ENCODE measurements around the gene ASB11. TPM values are rescaled to one million over a fixed set of nuclear protein-coding genes. Genes with fewer than 3 reads are reported as not detected.

ASB11 gene
- total RNA-seq, 2 experiments from 2014 or later, result not detected

DNA sequence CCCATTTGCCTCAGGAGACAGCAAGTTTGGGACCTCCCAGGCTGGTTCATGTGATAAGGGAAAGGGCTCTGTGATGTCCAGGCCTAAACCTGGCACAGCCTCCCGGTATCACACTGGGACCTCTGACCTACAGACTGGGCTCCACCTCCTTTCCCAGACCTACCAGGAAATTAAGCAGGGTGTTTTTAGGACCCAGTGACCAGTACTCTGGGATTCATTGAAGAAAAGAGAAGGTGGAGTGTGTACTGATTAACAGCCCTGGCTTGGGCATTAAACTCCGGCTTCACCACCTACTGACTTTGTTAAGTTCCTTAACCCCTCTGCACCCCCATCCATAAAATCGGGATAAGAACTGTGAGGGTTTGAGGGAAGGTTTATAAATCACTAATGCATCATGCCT, 74.1 kb downstream of the ASB11 start:
- Histone ChIP-seq H3K9me3 (ENCODE audit: control insufficient read depth in 1 of 2, insufficient read depth in 1 of 2, low read length in 2 of 2) (no peaks in the 10 kb centered on the region), H3K27ac (ENCODE audit: low read depth in 1 of 2, low read length in 2 of 2) (no peak overlapping the region), H3K27me3 (ENCODE audit: control insufficient read depth in 1 of 2, insufficient read depth in 2 of 2, low read length in 2 of 2) (no peaks in the 10 kb centered on the region), H3K36me3 (ENCODE audit: insufficient read depth, low read length) (no peaks in the 10 kb centered on the region), H3K4me3 (ENCODE audit: low read length) (no peak overlapping the region), H3K4me1 (ENCODE audit: insufficient read depth, low read length) (no peaks in the 10 kb centered on the region)
- H3K27ac Mint-ChIP-seq, result no peak overlapping the region
- CTCF ChIA-PET, result no interaction called here
- H3K36me3 Mint-ChIP-seq (ENCODE audit: low read depth), result no peaks in the 10 kb centered on the region
- H3K27me3 Mint-ChIP-seq, result no peaks in the 10 kb centered on the region
- ATAC-seq (ENCODE audit: poor library complexity) (no peak), DNase-seq (no peak)
- H3K4me3 Mint-ChIP-seq, result no peak overlapping the region
- TF ChIP-seq CTCF (IDR thresholded peaks at IDR 0.05), result no peak
- H3K4me1 Mint-ChIP-seq (ENCODE audit: low read depth), result no peaks in the 10 kb centered on the region
- no peaks in the 10 kb centered on the region for H3K9me3 Mint-ChIP-seq
- POLR2A ChIA-PET, result no interaction called here
- intact Hi-C loops (cut with DNase I, micrococcal nuclease), result loop anchor here (2.0 to 5.0 kb wide), 3 partner anchors 99 to 1198 kb away; no protein-coding TSS in a partner anchor

DNA sequence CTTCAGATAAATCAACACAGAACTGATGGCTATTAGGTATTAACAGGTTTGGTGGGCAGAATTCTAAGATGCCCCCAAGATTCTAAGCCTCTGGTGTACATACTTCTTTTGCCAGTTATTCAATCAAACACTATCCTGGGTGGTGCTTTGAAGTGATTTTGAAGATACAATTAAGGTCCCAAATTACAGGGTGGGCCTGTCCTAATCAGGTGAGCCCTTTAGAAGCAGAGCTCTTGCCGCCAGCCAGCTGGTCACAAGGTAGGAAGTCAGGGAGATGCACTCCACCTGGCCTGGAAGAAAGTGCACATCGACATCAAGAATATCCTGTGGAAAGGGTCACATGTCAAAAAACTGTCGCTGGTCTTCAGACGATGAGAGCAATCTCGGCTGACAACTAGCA, 75.0 kb downstream of the ASB11 start:
- intact Hi-C loops (cut with DNase I, micrococcal nuclease), result loop anchor here (2.0 to 5.0 kb wide), 3 partner anchors 98 to 1198 kb away; no protein-coding TSS in a partner anchor
- no peaks in the 10 kb centered on the region for H3K4me1 ChIP-seq (ENCODE audit: insufficient read depth, low read length)
- Mint-ChIP-seq H3K9me3 (no peaks in the 10 kb centered on the region), H3K36me3 (ENCODE audit: low read depth) (no peaks in the 10 kb centered on the region), H3K4me3 (no peak overlapping the region), H3K27me3 (no peaks in the 10 kb centered on the region), H3K27ac (no peak overlapping the region), H3K4me1 (ENCODE audit: low read depth) (no peaks in the 10 kb centered on the region)
- no peak for TF ChIP-seq CTCF (IDR thresholded peaks at IDR 0.05)
- ChIA-PET POLR2A (no interaction called here), CTCF (no interaction called here)
- no peaks in the 10 kb centered on the region for H3K27me3 ChIP-seq (ENCODE audit: control insufficient read depth in 1 of 2, insufficient read depth in 2 of 2, low read length in 2 of 2)
- H3K27ac ChIP-seq (ENCODE audit: low read depth in 1 of 2, low read length in 2 of 2), result no peak overlapping the region
- no peak overlapping the region for H3K4me3 ChIP-seq (ENCODE audit: low read length)
- H3K9me3 ChIP-seq (ENCODE audit: control insufficient read depth in 1 of 2, insufficient read depth in 1 of 2, low read length in 2 of 2), result no peaks in the 10 kb centered on the region
- no peaks in the 10 kb centered on the region for H3K36me3 ChIP-seq (ENCODE audit: insufficient read depth, low read length)
- ATAC-seq (ENCODE audit: poor library complexity), result no peak
- no peak for DNase-seq

GRCh38 chrX:15236146-15236545, 79.3 kb downstream of the ASB11 start:
- CTCF ChIA-PET, result no interaction called here
- H3K4me3 ChIP-seq (ENCODE audit: low read length), result no peak overlapping the region
- no peak overlapping the region for H3K4me3 Mint-ChIP-seq

More at GRCh38 chrX:15236146-15236545, 79.3 kb downstream of the ASB11 start:
- intact Hi-C loops (cut with DNase I, micrococcal nuclease), result no loop called here
- no peaks in the 10 kb centered on the region for H3K27me3 ChIP-seq (ENCODE audit: control insufficient read depth in 1 of 2, insufficient read depth in 2 of 2, low read length in 2 of 2)
- DNase-seq (no peak), ATAC-seq (ENCODE audit: poor library complexity) (no peak)
- H3K27ac ChIP-seq (ENCODE audit: low read depth in 1 of 2, low read length in 2 of 2), result no peak overlapping the region
- Mint-ChIP-seq H3K36me3 (ENCODE audit: low read depth) (no peaks in the 10 kb centered on the region), H3K27me3 (no peaks in the 10 kb centered on the region), H3K9me3 (no peaks in the 10 kb centered on the region), H3K27ac (no peak overlapping the region), H3K4me1 (ENCODE audit: low read depth) (no peaks in the 10 kb centered on the region)
- POLR2A ChIA-PET, result no interaction called here
- no peaks in the 10 kb centered on the region for H3K9me3 ChIP-seq (ENCODE audit: control insufficient read depth in 1 of 2, insufficient read depth in 1 of 2, low read length in 2 of 2)
- no peaks in the 10 kb centered on the region for H3K36me3 ChIP-seq (ENCODE audit: insufficient read depth, low read length)
- no peak for TF ChIP-seq CTCF (IDR thresholded peaks at IDR 0.05)
- H3K4me1 ChIP-seq (ENCODE audit: insufficient read depth, low read length), result no peaks in the 10 kb centered on the region
